Activated CD4-positive, alpha-beta T cell treated with anti-CD3 and anti-CD28 coated beads, Interleukin-2, amount 10 ng/mL, durations not matched to agents 24 days and 14 days (primary cell): Measurements from ENCODE around the gene DBNDD2. TPM values are rescaled to one million over a fixed set of nuclear protein-coding genes. Genes with fewer than 3 reads are reported as not detected.

Source experiments
- DNase-seq: peaks from one replicate; pipeline ENCODE4 v3.0.0; 2022
- H3K27ac Mint-ChIP-seq: one replicate; pipeline ENCODE4 v1.8.0; 2022; ENCODE audit warnings: mild to moderate bottlenecking, mixed read lengths
- H3K27me3 Mint-ChIP-seq: one replicate; pipeline ENCODE4 v1.8.0; 2022; ENCODE audit warnings: mixed read lengths
- H3K36me3 Mint-ChIP-seq: one replicate; pipeline ENCODE4 v1.8.0; 2022; ENCODE audit warnings: low read depth, mild to moderate bottlenecking, mixed read lengths
- H3K4me1 Mint-ChIP-seq: one replicate; pipeline ENCODE4 v1.8.0; 2021; ENCODE audit warnings: mixed read lengths
- H3K4me3 Mint-ChIP-seq: one replicate; pipeline ENCODE4 v1.8.0; 2022; ENCODE audit warnings: mild to moderate bottlenecking, moderate library complexity, mixed read lengths
- H3K9me3 Mint-ChIP-seq: one replicate; pipeline ENCODE4 v1.8.0; 2021; ENCODE audit warnings: mixed read lengths
- intact Hi-C: fragments of 100-400 bp; cut with micrococcal nuclease; formaldehyde crosslinking; loops from one replicate; pipeline ENCODE4 v1.15.1; 2023
- total RNA-seq: library from RNA; stranded (reverse); gene quantifications from 2 replicates; pipeline ENCODE4 v1.2.3, GENCODE V29; 2022

Gene DBNDD2
- total RNA-seq, 1 donor from 2014 or later: 19.9 TPM

- peak; percentile 96 for DNase-seq
- Mint-ChIP-seq H3K36me3 (peaks cover 8% of the 10 kb centered on the region), H3K27me3 (peaks cover 2% of the 10 kb centered on the region), H3K4me3 (peak overlapping the region; percentile 84), H3K4me1 (peaks cover 17% of the 10 kb centered on the region), H3K9me3 (no peaks in the 10 kb centered on the region), H3K27ac (no peak overlapping the region)
- intact Hi-C loops: loop anchor here (1.0 to 2.0 kb wide), 4 partner anchors 20 to 118 kb away; partner anchors contain the start of genes PIGT and SYS1
Measured at GRCh38 chr20:45436732-45437485, 28.8 kb downstream of the DBNDD2 start.

GRCh38 chr20:45440424-45440823, 32.3 kb downstream of the DBNDD2 start:
- Mint-ChIP-seq H3K27ac (no peak overlapping the region), H3K27me3 (peaks cover 4% of the 10 kb centered on the region), H3K4me1 (peaks cover 25% of the 10 kb centered on the region), H3K4me3 (no peak overlapping the region), H3K9me3 (no peaks in the 10 kb centered on the region), H3K36me3 (no peaks in the 10 kb centered on the region)
- no peak for DNase-seq
- intact Hi-C loops: no loop called here

GRCh38 chr20:45440891-45441685, 33.0 kb downstream of the DBNDD2 start:
- intact Hi-C loops: no loop called here
- Mint-ChIP-seq H3K27ac (no peak overlapping the region), H3K27me3 (peaks cover 5% of the 10 kb centered on the region), H3K4me3 (no peak overlapping the region), H3K9me3 (no peaks in the 10 kb centered on the region), H3K36me3 (no peaks in the 10 kb centered on the region), H3K4me1 (peaks cover 29% of the 10 kb centered on the region)
- DNase-seq: no peak

GRCh38 chr20:45441746-45442145, 33.7 kb downstream of the DBNDD2 start:
- intact Hi-C loops: no loop called here
- Mint-ChIP-seq H3K36me3 (no peaks in the 10 kb centered on the region), H3K4me3 (no peak overlapping the region), H3K4me1 (peaks cover 26% of the 10 kb centered on the region), H3K27me3 (peaks cover 7% of the 10 kb centered on the region), H3K27ac (no peak overlapping the region), H3K9me3 (no peaks in the 10 kb centered on the region)
- no peak for DNase-seq

- no peaks in the 10 kb centered on the region for H3K36me3 Mint-ChIP-seq
- DNase-seq: peak; percentile 77
- peaks cover 7% of the 10 kb centered on the region for H3K27me3 Mint-ChIP-seq
- H3K9me3 Mint-ChIP-seq: no peaks in the 10 kb centered on the region
- intact Hi-C loops: no loop called here
- H3K27ac Mint-ChIP-seq: no peak overlapping the region
- peaks cover 22% of the 10 kb centered on the region for H3K4me1 Mint-ChIP-seq
- H3K4me3 Mint-ChIP-seq: no peak overlapping the region
Measured at GRCh38 chr20:45444050-45444449, 36.0 kb downstream of the DBNDD2 start.

GRCh38 chr20:45445805-45446562, 37.9 kb downstream of the DBNDD2 start:
- Mint-ChIP-seq H3K9me3 (no peaks in the 10 kb centered on the region), H3K4me1 (peaks cover 22% of the 10 kb centered on the region), H3K27ac (no peak overlapping the region), H3K27me3 (peaks cover 5% of the 10 kb centered on the region), H3K4me3 (no peak overlapping the region), H3K36me3 (no peaks in the 10 kb centered on the region)
- DNase-seq: peak; percentile 85
- intact Hi-C loops: no loop called here

- H3K36me3 Mint-ChIP-seq: no peaks in the 10 kb centered on the region
- no peak for DNase-seq
- intact Hi-C loops: no loop called here
Measured at GRCh38 chr20:45448270-45448669, 40.2 kb downstream of the DBNDD2 start.

GRCh38 chr20:45449528-45449927, 41.4 kb downstream of the DBNDD2 start:
- Mint-ChIP-seq H3K4me1 (peaks cover 15% of the 10 kb centered on the region), H3K4me3 (no peak overlapping the region), H3K27me3 (peaks cover 5% of the 10 kb centered on the region), H3K27ac (no peak overlapping the region), H3K36me3 (no peaks in the 10 kb centered on the region), H3K9me3 (no peaks in the 10 kb centered on the region)
- no peak for DNase-seq
- intact Hi-C loops: no loop called here

More at GRCh38 chr20:45448270-45448669, 40.2 kb downstream of the DBNDD2 start:
- H3K27ac Mint-ChIP-seq: no peak overlapping the region
- H3K4me1 Mint-ChIP-seq: peaks cover 26% of the 10 kb centered on the region
- H3K4me3 Mint-ChIP-seq: no peak overlapping the region
- peaks cover 6% of the 10 kb centered on the region for H3K27me3 Mint-ChIP-seq
- H3K9me3 Mint-ChIP-seq: no peaks in the 10 kb centered on the region

- H3K4me3 Mint-ChIP-seq: no peak overlapping the region
- peak; percentile 76 for DNase-seq
- no peaks in the 10 kb centered on the region for H3K9me3 Mint-ChIP-seq
- intact Hi-C loops: loop anchor here (1.0 to 2.0 kb wide), 2 partner anchors 76 to 131 kb away; no protein-coding TSS in a partner anchor
- no peaks in the 10 kb centered on the region for H3K36me3 Mint-ChIP-seq
- H3K4me1 Mint-ChIP-seq: peaks cover 11% of the 10 kb centered on the region
- H3K27ac Mint-ChIP-seq: no peak overlapping the region
- H3K27me3 Mint-ChIP-seq: peaks cover 5% of the 10 kb centered on the region
Measured at GRCh38 chr20:45450097-45450818, 42.2 kb downstream of the DBNDD2 start.

- no peak overlapping the region for H3K27ac Mint-ChIP-seq
- H3K4me3 Mint-ChIP-seq: no peak overlapping the region
- no peaks in the 10 kb centered on the region for H3K9me3 Mint-ChIP-seq
- H3K27me3 Mint-ChIP-seq: peaks cover 5% of the 10 kb centered on the region
- peaks cover 3% of the 10 kb centered on the region for H3K4me1 Mint-ChIP-seq
- no peaks in the 10 kb centered on the region for H3K36me3 Mint-ChIP-seq
- intact Hi-C loops: no loop called here
- no peak for DNase-seq
Measured at GRCh38 chr20:45452238-45452637, 44.1 kb downstream of the DBNDD2 start.

- Mint-ChIP-seq H3K27ac (no peak overlapping the region), H3K36me3 (no peaks in the 10 kb centered on the region), H3K9me3 (no peaks in the 10 kb centered on the region), H3K4me3 (no peak overlapping the region), H3K27me3 (peaks cover 5% of the 10 kb centered on the region), H3K4me1 (peaks cover 3% of the 10 kb centered on the region)
- intact Hi-C loops: no loop called here
- no peak for DNase-seq
Measured at GRCh38 chr20:45452772-45453691, 44.9 kb downstream of the DBNDD2 start.

GRCh38 chr20:45456632-45457031, 48.5 kb downstream of the DBNDD2 start:
- Mint-ChIP-seq H3K4me1 (peaks cover 3% of the 10 kb centered on the region), H3K9me3 (no peaks in the 10 kb centered on the region), H3K27me3 (peaks cover 8% of the 10 kb centered on the region), H3K36me3 (no peaks in the 10 kb centered on the region), H3K4me3 (no peak overlapping the region), H3K27ac (no peak overlapping the region)
- intact Hi-C loops: loop anchor here (1.0 kb wide), 1 partner anchor 315 kb away; no protein-coding TSS in a partner anchor
- DNase-seq: peak; percentile 83
